Right renal pelvis (tissue), 4 donors: Measurements from ENCODE around the gene CEP104. TPM values are rescaled to one million over a fixed set of nuclear protein-coding genes. Genes with fewer than 3 reads are reported as not detected.
"Not testable (repeated sequence)": the region's sequence is repeated elsewhere in the genome, so short reads cannot be mapped to it uniquely, and the experiment has no call there.

ENCODE experiments used
- DNase-seq, 4 donors: peaks; one replicate each; pipeline ENCODE4 v3.0.0-alpha.2; 2013; ENCODE audit warnings: low read depth in 4 of 4, low spot score in 3 of 4, missing footprints in 1 of 4
- polyA plus RNA-seq, 4 donors: library from polyadenylated mRNA; unstranded; fragments of 120-200 nt; gene quantifications; one replicate each; pipeline ENCODE4 v1.2.1, GENCODE V29; 2013; ENCODE audit not compliant: insufficient read length in 4 of 4

CEP104 gene
- polyA plus RNA-seq, 4 donors: 30.0 to 36.2 (median 33.9) TPM

GRCh38 chr1:3828391-3828790 lies 28.6 kb downstream of the CEP104 start:
- DNase-seq: no peak

DNA sequence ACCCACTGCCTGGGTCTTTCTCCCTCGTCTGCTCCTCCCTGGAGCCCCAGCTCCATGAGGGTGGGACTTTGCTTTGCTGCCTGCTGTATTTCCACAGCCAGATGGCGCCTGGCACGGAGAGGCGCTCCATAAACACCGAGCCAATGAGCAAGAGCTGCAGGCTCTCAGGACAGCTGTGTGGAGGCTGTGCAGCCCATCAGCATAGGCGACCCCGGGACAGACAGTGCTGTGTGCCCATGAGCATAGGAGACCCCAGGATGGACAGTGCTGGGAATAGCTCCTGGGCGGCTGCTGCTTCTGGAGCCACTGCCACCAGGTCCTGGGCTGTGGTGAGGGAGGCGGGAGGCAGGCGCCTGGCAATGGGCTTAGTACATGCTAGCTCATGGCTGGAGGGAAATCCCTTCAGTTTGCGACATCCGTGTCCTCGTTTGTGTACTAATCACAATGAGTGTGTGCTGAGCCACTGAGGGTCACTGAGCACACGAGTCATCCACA lies 29.2 kb downstream of the CEP104 start:
- no peak for DNase-seq

GRCh38 chr1:3825356-3825755 lies 31.7 kb downstream of the CEP104 start:
- DNase-seq: no peak

- no peak for DNase-seq
Observed at GRCh38 chr1:3824650-3825049, 32.4 kb downstream of the CEP104 start.

DNA sequence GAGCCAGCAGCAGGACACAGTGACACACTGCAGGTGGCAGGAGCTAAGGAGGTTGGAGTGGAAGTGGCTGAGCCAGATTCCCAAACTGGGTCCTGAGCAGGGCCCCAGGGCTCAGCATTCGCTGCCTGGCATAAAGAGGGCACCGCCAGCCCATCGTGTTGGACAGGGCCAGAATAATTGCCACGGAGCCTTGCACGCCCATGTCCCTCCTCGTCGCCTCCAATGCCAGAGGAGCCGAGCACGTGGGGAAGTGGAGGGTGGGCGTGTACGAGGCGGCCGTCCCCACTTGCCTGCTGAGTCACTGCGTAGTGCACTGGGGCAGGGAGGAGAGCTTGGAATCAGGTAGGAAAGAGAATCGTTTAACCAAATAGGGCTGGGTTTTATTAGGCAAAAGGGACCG lies 34.6 kb downstream of the CEP104 start:
- no peak for DNase-seq

- DNase-seq: no peak
Observed at GRCh38 chr1:3821908-3822307, 35.1 kb downstream of the CEP104 start.

GRCh38 chr1:3821447-3821846 lies 35.6 kb downstream of the CEP104 start:
- no peak for DNase-seq

DNA sequence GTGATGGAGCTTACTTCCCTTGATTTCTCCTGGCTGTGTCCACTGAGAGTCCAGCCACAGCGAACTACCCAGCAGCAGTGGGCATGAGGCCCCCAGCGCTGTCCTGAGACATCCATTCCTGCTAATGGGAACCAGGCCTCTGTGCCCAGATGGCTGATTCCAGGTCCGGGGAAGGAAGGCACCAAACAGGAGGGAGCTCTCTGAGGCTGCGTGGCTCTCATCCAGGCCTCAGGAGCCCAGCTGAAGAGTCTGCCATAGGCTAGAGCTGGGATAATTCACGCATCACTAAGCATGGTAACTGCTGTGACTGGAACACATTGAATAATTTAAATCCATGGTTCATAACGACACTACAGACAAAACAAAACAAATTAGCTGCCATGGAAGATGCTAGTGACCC lies 36.0 kb downstream of the CEP104 start:
- DNase-seq: no peak

DNA sequence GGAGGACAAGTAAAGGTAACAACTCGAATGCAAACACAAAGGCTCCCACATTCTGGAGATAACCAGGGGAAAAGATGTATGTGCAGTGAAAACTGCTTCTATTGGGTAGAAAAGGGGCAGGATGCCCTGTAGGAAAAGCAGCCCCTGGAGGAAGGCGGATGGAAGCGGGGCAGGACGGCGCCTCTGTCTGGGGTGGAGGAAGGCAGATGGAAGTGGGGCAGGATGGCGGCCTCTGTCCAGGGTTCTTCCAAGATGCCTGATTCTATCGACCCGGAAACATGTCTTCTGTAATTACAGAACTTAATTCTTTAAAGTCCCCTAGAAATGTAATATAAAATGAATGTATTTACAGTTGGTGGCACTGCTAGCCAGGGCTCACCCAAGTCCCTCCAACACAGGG lies 36.7 kb downstream of the CEP104 start:
- DNase-seq: no peak

DNA sequence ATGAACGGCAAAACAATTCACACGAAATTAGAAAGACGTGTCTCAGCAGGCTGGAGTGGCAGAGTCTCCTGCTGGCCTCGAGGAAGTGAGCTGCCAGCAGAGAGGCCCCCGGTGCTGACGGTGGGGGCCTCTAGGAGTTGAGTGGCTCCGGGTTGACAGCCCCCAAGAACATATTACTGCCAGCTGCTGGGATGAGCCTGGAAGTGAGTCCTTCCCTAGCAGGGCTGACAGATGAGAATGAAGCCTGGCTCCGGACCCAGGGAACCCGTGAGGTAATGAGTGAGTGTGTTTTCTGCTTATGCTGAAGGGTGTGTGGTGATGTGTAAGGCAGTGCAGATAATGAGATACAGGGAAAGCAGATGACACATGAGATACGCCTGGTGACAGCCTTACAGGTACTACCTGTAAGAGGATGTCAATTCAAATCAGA lies 37.2 kb downstream of the CEP104 start:
- DNase-seq: no peak

- DNase-seq: no peak
Observed at GRCh38 chr1:3817821-3818597, 39.0 kb downstream of the CEP104 start.

- no peak for DNase-seq
Observed at GRCh38 chr1:3817138-3817740, 39.8 kb downstream of the CEP104 start.

DNA sequence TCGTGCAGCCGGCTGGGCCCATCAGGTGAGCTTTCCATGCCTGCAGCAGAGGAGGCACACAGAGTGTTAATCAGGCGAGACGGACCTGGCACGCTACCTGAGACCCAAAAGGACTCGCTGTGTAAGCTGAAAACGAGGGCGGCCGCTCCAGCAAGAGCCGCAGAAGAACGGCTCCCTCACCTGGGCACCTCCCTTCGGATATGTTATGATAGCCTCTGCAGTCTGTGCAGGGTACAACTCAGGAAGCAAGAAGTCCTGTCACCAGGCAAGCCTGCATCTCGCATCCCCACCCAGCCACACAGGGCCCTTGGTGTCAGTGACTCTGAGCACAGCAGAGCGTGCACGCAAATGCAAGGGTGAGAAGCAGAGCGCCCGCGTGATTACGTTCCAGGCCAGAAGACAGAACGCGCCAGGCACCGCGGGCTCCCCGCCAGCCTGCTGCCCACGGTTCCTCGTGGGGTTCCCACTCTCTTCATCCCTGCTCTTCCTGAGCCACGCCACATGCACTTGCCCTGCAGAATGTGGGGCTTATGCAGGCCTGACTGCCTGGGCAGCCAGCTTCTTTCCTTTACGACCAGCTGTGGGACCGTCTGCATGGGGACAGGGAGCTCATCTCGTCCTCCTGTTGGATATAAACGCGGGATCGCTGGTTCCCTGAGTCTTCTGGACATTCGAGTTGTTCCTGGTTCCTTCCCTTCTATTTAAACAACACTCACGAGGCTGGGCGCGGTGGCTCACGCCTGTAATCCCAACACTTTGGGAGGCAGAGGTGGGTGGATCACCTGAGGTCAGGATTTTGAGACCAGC lies 40.5 kb downstream of the CEP104 start:
- DNase-seq: no peak

- no peak for DNase-seq
Observed at GRCh38 chr1:3814771-3815561, 42.0 kb downstream of the CEP104 start.

DNA sequence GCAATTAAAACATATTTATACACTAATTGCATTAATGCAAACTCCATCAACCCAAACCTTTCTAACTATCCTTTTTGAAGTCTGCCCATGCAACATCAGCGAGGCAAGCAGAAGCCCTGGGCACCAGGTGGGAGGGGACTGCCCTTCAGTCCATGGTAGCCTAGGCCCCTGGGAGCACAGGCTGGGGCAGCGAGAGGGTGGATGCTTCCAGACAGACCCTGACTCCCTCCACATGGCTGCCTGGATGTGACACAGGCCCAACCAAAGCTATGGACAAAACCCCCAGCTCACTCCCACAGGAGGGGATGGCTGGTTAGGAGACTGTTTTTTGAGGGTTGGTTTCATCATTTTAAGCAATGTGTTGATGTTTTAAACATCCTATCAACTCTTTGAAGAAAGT lies 42.9 kb downstream of the CEP104 start:
- DNase-seq: no peak

DNA sequence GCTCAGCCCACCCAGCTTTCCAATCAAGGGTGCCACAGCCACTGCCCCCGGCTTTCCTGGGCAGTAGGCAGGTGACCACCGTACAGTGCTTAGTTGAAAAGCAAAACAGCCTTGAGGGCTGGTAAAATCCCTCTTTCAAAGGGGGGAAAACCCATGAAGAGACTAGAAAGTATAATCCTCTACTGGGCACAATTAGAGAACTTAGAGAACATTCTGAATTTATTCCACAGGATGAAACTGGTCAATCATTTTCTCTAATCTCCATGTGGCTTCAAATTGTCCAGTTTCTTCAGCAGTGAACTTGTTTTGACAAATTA lies 45.5 kb downstream of the CEP104 start:
- DNase-seq: no peak

DNA sequence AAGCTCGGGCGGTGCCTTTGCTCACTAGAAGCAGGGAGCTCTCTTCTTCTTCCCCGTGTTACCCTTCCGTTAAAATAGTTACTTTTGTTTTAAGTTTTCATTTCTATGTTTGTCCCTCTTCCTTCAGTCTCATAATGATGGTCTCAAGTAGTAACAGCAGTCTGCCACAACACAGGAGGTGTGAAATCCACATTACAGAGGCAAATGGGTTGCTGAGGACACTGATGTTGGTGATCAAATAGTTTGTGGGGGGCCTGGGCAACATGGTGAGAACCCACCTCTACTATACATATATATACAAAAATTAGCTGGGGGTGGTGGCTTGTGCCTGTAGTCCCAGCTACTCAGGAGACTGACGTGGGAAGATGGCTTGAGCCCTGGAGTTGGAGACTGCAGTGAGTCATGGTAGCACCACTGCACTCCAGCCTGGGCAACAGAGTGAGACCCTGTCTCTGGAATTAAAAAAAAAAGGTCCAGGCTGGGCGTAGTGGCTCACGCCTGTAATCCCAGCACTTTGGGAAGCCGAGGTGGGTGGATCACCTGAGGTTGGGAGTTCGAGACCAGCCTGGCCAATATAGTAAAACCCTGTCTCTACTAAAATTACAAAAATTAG lies 46.8 kb downstream of the CEP104 start:
- DNase-seq: not testable (repeated sequence)

DNA sequence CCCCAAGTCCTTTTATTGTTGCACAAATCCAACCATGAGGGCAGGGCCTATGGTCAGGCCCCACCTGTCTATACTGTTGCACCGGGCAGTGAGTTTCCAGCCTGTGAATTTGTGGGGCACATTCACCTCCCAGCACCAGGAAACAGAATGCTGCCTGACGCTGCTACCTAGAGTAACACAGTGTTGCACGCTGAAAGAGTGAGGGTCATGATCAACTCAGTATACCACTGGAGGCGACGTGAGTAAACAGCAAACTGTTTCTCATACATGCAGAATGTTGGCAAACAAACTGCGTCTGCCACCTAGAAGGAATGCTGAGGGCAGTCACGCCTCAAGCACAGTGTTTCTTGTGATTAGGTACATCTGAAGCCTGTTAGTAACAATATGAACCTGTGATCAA lies 47.3 kb downstream of the CEP104 start:
- no peak for DNase-seq

- no peak for DNase-seq
Observed at GRCh38 chr1:3807769-3808168, 49.2 kb downstream of the CEP104 start.

DNA sequence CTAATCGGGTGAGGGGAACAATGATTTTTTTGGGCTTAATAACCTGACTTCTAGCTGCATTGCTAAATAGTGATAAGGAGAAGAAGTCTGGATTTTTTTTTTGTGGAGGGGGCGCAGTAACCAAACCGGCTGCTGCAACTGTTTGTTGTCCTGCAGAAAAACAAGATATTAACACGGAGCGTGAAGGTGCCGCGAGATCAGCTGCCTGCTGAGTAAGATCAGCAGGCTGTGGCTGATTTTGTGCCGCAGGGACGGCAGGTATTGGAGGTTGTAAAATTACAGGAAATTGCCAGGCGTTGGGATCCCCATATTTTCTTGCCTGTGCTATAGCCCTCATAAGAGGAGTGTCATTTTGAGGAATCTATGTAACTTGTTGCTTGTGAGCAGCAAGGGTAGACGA lies 52.0 kb downstream of the CEP104 start:
- no peak for DNase-seq

- not testable (repeated sequence) for DNase-seq
Observed at GRCh38 chr1:3804627-3804944, 52.4 kb downstream of the CEP104 start.
